Suprapubic skin (tissue), 4 donors: ENCODE data around the gene MRM2. TPM values are rescaled to one million over a fixed set of nuclear protein-coding genes. Genes with fewer than 3 reads are reported as not detected.
A peak's percentile ranks its signal among the peaks of the same experiment; 100 is the strongest.

Experiments
- DNase-seq, 2 donors: peaks; one replicate each; pipeline ENCODE4 v3.0.0-alpha.2; 2019; ENCODE audit warnings: low spot score in 2 of 2
- H3K27ac ChIP-seq: fragments of 200-600 bp; sonication (generic); one replicate; pipeline ENCODE4 v1.5.1; 2019
- H3K27me3 ChIP-seq: fragments of 200-600 bp; sonication (generic); one replicate; pipeline ENCODE4 v1.5.1; 2019
- H3K36me3 ChIP-seq: fragments of 200-600 bp; sonication (generic); one replicate; pipeline ENCODE4 v1.5.1; 2019
- H3K4me1 ChIP-seq: fragments of 200-600 bp; sonication (generic); one replicate; pipeline ENCODE4 v1.5.1; 2019
- H3K4me3 ChIP-seq: fragments of 200-600 bp; sonication (generic); one replicate; pipeline ENCODE4 v1.5.1; 2019; ENCODE audit warnings: mild to moderate bottlenecking
- H3K9me3 ChIP-seq: fragments of 200-600 bp; sonication (generic); one replicate; pipeline ENCODE4 v1.5.1; 2019
- EP300 ChIP-seq: sonication (generic); formaldehyde crosslinking; IDR thresholded peaks from one replicate; pipeline ENCODE4 v1.6.1; 2017; ENCODE audit warnings: antibody characterized with exemption
- POLR2A ChIP-seq, 2 donors: fragments of 450-650 bp; IDR thresholded peaks; one replicate each; pipeline ENCODE4 v1.6.1; 2017; ENCODE audit warnings: antibody characterized with exemption in 2 of 2, mild to moderate bottlenecking in 2 of 2, moderate library complexity in 2 of 2
- POLR2AphosphoS5 ChIP-seq, 3 donors: sonication (generic); formaldehyde crosslinking; IDR thresholded peaks; one replicate each; pipeline ENCODE4 v1.6.1; 2017; ENCODE audit warnings: antibody characterized with exemption in 3 of 3
- WGBS: methylation state at CpG from one replicate; pipeline ENCODE4 v1.1.5; 2018; 5-methylcytosine and 5-hydroxymethylcytosine counted together
- total RNA-seq, 4 donors: library from RNA; depleted of rRNA; stranded (reverse); fragments of >200 nt; gene quantifications; one replicate each; pipeline ENCODE4 v1.1.0, GENCODE V29; 2016
- TF ChIP-seq, protein P1 (sequence below), 2 donors: fragments of 200-600 bp in 1 of 2; fragments of 450-650 bp in 1 of 2; sonication (generic) in 1 of 2; IDR thresholded peaks; one replicate each; pipeline ENCODE4 v1.5.1; 2016 to 2019; ENCODE audit warnings: antibody characterized with exemption in 2 of 2, mild to moderate bottlenecking in 1 of 2, moderate library complexity in 1 of 2

Gene MRM2
- total RNA-seq, 4 donors from 2014 or later = 11.3 to 41.8 (median 19.8) TPM

DNA sequence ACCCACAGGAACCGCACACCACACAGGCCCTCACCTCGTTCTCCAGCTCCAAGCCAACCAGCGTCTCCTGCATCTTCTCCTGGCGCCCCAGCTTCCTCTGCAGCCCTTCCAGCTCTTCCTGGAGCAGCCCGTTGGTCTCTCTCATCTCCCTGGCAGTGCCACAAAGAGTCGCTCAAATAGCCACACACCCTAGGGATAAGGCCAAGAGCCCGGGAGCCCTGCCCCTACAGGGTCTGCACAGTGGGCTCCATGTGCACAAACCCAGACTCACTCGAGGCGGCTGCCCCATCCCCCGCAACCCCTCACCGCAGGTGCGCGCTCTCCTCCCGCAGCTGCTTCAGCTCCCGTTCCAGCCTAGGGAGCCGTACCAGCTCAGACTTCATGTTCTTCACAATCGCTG lies 26.2 kb downstream of the MRM2 start:
- DNase-seq = no peak
- Histone ChIP-seq H3K4me1 (no peaks in the 10 kb centered on the region), H3K27me3 (no peaks in the 10 kb centered on the region), H3K4me3 (no peak overlapping the region), H3K9me3 (no peaks in the 10 kb centered on the region), H3K36me3 (peaks cover 97% of the 10 kb centered on the region), H3K27ac (no peak overlapping the region)
- TF ChIP-seq, protein P1, sequence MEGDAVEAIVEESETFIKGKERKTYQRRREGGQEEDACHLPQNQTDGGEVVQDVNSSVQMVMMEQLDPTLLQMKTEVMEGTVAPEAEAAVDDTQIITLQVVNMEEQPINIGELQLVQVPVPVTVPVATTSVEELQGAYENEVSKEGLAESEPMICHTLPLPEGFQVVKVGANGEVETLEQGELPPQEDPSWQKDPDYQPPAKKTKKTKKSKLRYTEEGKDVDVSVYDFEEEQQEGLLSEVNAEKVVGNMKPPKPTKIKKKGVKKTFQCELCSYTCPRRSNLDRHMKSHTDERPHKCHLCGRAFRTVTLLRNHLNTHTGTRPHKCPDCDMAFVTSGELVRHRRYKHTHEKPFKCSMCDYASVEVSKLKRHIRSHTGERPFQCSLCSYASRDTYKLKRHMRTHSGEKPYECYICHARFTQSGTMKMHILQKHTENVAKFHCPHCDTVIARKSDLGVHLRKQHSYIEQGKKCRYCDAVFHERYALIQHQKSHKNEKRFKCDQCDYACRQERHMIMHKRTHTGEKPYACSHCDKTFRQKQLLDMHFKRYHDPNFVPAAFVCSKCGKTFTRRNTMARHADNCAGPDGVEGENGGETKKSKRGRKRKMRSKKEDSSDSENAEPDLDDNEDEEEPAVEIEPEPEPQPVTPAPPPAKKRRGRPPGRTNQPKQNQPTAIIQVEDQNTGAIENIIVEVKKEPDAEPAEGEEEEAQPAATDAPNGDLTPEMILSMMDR (IDR thresholded peaks at IDR 0.05) = no peak
- TF ChIP-seq EP300 = no peak
- TF ChIP-seq POLR2AphosphoS5 (IDR thresholded peaks at IDR 0.05) = no peak
- no peak for TF ChIP-seq POLR2A (IDR thresholded peaks at IDR 0.05)
- WGBS = 97% methylated on average over 11 of the region's 17 CpGs

DNA sequence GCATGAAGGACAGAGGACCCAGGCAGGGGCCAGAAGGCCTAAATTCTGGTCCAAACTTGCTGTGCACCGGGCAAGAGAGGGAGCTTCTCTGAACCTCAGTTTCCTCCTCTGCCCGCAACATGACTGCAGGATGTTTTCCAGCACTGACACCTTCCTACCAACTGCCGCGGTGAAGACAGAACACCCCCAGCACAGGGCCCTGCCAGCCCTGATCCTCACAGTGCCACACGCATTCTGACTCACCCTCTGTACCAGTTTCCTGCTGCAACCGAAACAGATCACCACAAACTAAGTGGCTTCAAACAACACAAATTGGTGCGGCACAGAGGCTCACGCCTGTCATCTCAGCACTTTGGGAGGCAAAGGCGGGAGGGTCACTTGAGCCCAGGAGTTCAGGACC lies 27.4 kb downstream of the MRM2 start:
- Histone ChIP-seq H3K4me3 (no peak overlapping the region), H3K27me3 (no peaks in the 10 kb centered on the region), H3K36me3 (peaks cover 89% of the 10 kb centered on the region), H3K27ac (no peak overlapping the region), H3K4me1 (no peaks in the 10 kb centered on the region), H3K9me3 (no peaks in the 10 kb centered on the region)
- TF ChIP-seq POLR2A (IDR thresholded peaks at IDR 0.05) = no peak
- TF ChIP-seq EP300 = no peak
- TF ChIP-seq, protein P1 (IDR thresholded peaks at IDR 0.05) = no peak
- no peak for TF ChIP-seq POLR2AphosphoS5 (IDR thresholded peaks at IDR 0.05)
- WGBS = 93% methylated on average over 8 of the region's 9 CpGs
- DNase-seq = no peak

DNA sequence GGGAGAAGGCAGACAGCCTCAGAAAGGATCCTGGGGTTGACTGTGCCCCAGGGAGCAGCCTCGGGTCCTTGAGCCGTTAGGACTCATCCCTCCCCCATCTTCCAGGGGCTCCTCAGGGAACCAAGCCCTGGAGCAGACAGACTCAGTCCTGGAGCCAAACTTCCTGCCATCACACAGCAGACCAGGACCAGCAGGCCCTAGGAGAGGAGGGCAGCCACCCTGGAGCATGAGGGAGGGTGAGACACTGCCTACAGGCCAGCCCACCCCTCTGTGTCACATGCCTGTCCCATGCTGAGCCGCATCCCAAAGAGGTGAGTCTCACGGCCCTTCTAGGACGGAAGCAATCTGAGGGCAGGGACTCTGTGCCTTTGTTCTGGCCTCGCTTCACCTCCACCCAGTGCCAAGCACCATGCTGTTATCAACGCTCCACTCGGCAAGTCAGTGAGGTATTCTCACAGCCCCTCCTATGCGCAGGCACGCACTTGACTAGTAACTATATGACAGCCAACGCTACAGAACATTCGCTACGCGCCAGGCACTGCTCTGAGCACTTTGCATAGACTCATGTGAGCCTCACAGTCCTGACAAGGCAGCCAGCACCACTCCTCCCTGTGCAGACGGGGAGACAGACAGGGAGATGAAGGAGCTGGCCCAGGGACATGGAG lies 28.3 kb downstream of the MRM2 start:
- Histone ChIP-seq H3K27ac (no peak overlapping the region), H3K4me3 (no peak overlapping the region), H3K27me3 (no peaks in the 10 kb centered on the region), H3K36me3 (peaks cover 81% of the 10 kb centered on the region), H3K9me3 (no peaks in the 10 kb centered on the region), H3K4me1 (no peaks in the 10 kb centered on the region)
- 92% methylated on average over 13 of the region's 15 CpGs for WGBS
- no peak for DNase-seq
- TF ChIP-seq POLR2A (IDR thresholded peaks at IDR 0.05) = peak in 1 of 2 donors; percentile 13
- TF ChIP-seq, protein P1 (IDR thresholded peaks at IDR 0.05) = no peak

DNA sequence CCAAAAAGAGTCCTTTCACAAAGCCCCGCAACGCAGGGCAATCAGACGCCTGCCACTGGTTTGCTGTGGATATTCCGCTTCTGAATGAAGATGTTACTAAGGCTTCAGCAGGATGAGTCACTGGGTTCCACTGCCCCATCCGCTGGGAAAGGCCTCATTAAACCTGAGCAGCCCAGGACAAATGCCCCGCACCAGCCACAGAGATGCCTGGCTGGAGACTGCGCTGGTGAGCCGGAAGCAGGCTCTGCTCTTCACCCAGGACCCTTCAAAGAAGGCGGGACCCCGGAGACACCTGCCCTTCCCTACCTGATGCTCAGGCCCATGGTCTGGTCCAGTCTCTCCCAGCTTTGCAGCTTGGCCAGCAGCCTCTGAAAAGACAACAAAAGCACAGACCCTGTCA lies 29.1 kb downstream of the MRM2 start:
- no peaks in the 10 kb centered on the region for H3K9me3 ChIP-seq
- peaks cover 79% of the 10 kb centered on the region for H3K36me3 ChIP-seq
- no peaks in the 10 kb centered on the region for H3K27me3 ChIP-seq
- 97% methylated on average over 10 of the region's 10 CpGs for WGBS
- TF ChIP-seq, protein P1 (IDR thresholded peaks at IDR 0.05) = no peak
- no peak for TF ChIP-seq POLR2AphosphoS5 (IDR thresholded peaks at IDR 0.05)
- TF ChIP-seq EP300 = no peak
- no peak for TF ChIP-seq POLR2A (IDR thresholded peaks at IDR 0.05)
- H3K27ac ChIP-seq = no peak overlapping the region
- H3K4me1 ChIP-seq = no peaks in the 10 kb centered on the region
- H3K4me3 ChIP-seq = no peak overlapping the region
- no peak for DNase-seq

DNA sequence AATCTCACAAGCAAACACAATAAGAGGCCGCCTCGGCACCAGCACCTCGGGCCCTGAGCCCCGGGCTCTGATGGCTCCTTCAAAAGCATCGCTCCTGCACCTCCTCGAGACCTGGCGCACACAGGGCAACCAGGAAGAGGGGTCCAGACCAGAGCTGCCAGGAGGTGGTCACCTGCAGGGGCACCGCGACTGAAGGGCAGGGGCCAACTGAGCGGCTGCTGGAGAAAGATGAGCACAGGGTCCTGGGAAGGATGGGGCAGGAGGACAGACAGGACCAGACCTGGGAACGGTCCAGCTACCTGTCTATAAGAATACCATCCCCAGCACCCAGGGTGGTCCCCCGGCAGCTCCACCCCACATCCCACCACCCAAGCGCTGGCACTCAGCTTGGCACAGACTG lies 30.1 kb downstream of the MRM2 start:
- Histone ChIP-seq H3K4me3 (no peak overlapping the region), H3K36me3 (peaks cover 79% of the 10 kb centered on the region), H3K27ac (no peak overlapping the region), H3K4me1 (no peaks in the 10 kb centered on the region), H3K27me3 (no peaks in the 10 kb centered on the region), H3K9me3 (no peaks in the 10 kb centered on the region)
- no peak for DNase-seq
- 95% methylated on average over 9 of the region's 13 CpGs for WGBS
- TF ChIP-seq EP300 = no peak
